Stimulated activated CD8-positive, alpha-beta memory T cell treated with anti-CD3 and anti-CD28 coated beads, Interleukin-4, amount 100 ng/mL, for 24 hours (primary cell): Measurements from ENCODE around the gene FRMD4A.

Source experiments
- DNase-seq: peaks from one replicate; pipeline ENCODE4 v3.0.0-alpha.2; 2020; ENCODE audit warnings: low read depth

FRMD4A gene

GRCh38 chr10:13604357-13605040, 726.2 kb downstream of the FRMD4A start:
- DNase-seq: no peak

- no peak for DNase-seq
Measured at GRCh38 chr10:13597909-13598308, 732.8 kb downstream of the FRMD4A start.

- no peak for DNase-seq
Measured at GRCh38 chr10:13594641-13595040, 736.1 kb downstream of the FRMD4A start.
